ENCODE measurements around the gene CKS2.

DNA sequence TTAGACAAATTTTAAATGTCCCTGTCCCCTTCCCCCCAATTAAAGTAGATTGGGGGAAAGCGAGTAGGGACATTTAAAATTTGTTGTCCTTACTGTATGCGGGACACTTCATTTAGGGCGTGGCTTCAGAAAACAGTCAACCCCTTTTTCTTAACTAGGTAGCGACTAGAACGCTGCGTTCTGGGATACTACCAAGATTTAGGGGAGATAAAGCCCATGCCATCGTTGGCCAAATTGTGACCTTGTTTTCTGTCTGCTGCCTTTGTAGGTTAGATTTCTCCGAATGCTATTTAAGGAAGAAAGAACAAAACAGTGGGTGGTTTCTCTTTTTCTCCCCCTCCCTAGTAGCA lies 1.2 kb downstream of the CKS2 start:
- TF ChIP-seq, protein P1, sequence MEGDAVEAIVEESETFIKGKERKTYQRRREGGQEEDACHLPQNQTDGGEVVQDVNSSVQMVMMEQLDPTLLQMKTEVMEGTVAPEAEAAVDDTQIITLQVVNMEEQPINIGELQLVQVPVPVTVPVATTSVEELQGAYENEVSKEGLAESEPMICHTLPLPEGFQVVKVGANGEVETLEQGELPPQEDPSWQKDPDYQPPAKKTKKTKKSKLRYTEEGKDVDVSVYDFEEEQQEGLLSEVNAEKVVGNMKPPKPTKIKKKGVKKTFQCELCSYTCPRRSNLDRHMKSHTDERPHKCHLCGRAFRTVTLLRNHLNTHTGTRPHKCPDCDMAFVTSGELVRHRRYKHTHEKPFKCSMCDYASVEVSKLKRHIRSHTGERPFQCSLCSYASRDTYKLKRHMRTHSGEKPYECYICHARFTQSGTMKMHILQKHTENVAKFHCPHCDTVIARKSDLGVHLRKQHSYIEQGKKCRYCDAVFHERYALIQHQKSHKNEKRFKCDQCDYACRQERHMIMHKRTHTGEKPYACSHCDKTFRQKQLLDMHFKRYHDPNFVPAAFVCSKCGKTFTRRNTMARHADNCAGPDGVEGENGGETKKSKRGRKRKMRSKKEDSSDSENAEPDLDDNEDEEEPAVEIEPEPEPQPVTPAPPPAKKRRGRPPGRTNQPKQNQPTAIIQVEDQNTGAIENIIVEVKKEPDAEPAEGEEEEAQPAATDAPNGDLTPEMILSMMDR (IDR thresholded peaks at IDR 0.05) = no peak
- no peak for TF ChIP-seq EP300 (IDR thresholded peaks at IDR 0.05)
